ENCODE data around the gene LDLR.
A peak's percentile ranks its signal among the peaks of the same experiment; 100 is the strongest.
"Not testable (repeated sequence)": the region's sequence is repeated elsewhere in the genome, so short reads cannot be mapped to it uniquely, and the experiment has no call there.

The LDLR gene

GRCh38 chr19:11141937-11142527 is 52.8 kb downstream of the LDLR start:
- DNase-seq (ENCODE audit: low read depth): no peak

GRCh38 chr19:11142528-11143171 is 53.4 kb downstream of the LDLR start:
- no peak for DNase-seq (ENCODE audit: low read depth)

GRCh38 chr19:11145536-11145924 is 56.3 kb downstream of the LDLR start:
- DNase-seq (ENCODE audit: low read depth): no peak

- no peak for DNase-seq (ENCODE audit: low read depth)
Observed at GRCh38 chr19:11148001-11148400, 58.7 kb downstream of the LDLR start.

GRCh38 chr19:11151181-11151580 is 61.9 kb downstream of the LDLR start:
- no peak for DNase-seq (ENCODE audit: low read depth)

GRCh38 chr19:11152318-11153062 is 63.2 kb downstream of the LDLR start:
- DNase-seq (ENCODE audit: low read depth): no peak

- DNase-seq (ENCODE audit: low read depth): no peak
Observed at GRCh38 chr19:11154683-11155047, 65.4 kb downstream of the LDLR start.

- peak; percentile 83 for DNase-seq (ENCODE audit: low read depth)
Observed at GRCh38 chr19:11155373-11156120, 66.3 kb downstream of the LDLR start, which contains the start of gene SPC24. TSS of gene SPC24 (minus strand) at chr19:11155782. CDS start at chr19:11155776, 6 bp downstream.

GRCh38 chr19:11159598-11160439 is 70.6 kb downstream of the LDLR start:
- no peak for DNase-seq (ENCODE audit: low read depth)

GRCh38 chr19:11160440-11160768 is 71.1 kb downstream of the LDLR start:
- DNase-seq (ENCODE audit: low read depth): not testable (repeated sequence)

GRCh38 chr19:11164296-11164695 is 75.0 kb downstream of the LDLR start:
- no peak for DNase-seq (ENCODE audit: low read depth)

GRCh38 chr19:11164879-11165406 is 75.7 kb downstream of the LDLR start:
- no peak for DNase-seq (ENCODE audit: low read depth)

GRCh38 chr19:11165486-11166030 is 76.3 kb downstream of the LDLR start:
- no peak for DNase-seq (ENCODE audit: low read depth)

- no peak for DNase-seq (ENCODE audit: low read depth)
Observed at GRCh38 chr19:11166281-11167142, 77.2 kb downstream of the LDLR start.

GRCh38 chr19:11168568-11168967 is 79.3 kb downstream of the LDLR start:
- DNase-seq (ENCODE audit: low read depth): no peak

GRCh38 chr19:11169896-11170678 is 80.8 kb downstream of the LDLR start:
- no peak for DNase-seq (ENCODE audit: low read depth)

- no peak for DNase-seq (ENCODE audit: low read depth)
Observed at GRCh38 chr19:11171144-11171543, 81.9 kb downstream of the LDLR start.

- no peak for DNase-seq (ENCODE audit: low read depth)
Observed at GRCh38 chr19:11172576-11172975, 83.3 kb downstream of the LDLR start.

GRCh38 chr19:11173516-11174155 is 84.4 kb downstream of the LDLR start:
- no peak for DNase-seq (ENCODE audit: low read depth)

Data from activated T-helper 1 cell treated with Interleukin-2 at 50 U/mL for 16 hours (primary cell).